Left ventricle myocardium superior (tissue), 1 donor: ENCODE data around the gene NGB. TPM values are rescaled to one million over a fixed set of nuclear protein-coding genes. Genes with fewer than 3 reads are reported as not detected.
A peak's percentile ranks its signal among the peaks of the same experiment; 100 is the strongest.
"Not testable (repeated sequence)": the region's sequence is repeated elsewhere in the genome, so short reads cannot be mapped to it uniquely, and the experiment has no call there.

Source experiments
- ATAC-seq: fragments of 200-7000 bp; cut with Tn5 transposase; one replicate; pipeline ENCODE4 v1.9.1; 2020; ENCODE audit warnings: mild to moderate bottlenecking, moderate library complexity
- DNase-seq: peaks from one replicate; pipeline ENCODE4 v3.0.0-alpha.2; 2020
- intact Hi-C: fragments of 100-400 bp; cut with micrococcal nuclease; formaldehyde crosslinking; loops from one replicate; pipeline ENCODE4 v1.11.0; 2022
- total RNA-seq: library from RNA; stranded (reverse); fragmentation: NEBNext Ultra II Directional; extraction: Animal tissue kit (Norgen Biotek cat#: 25700); gene quantifications from one replicate; pipeline ENCODE4 v1.2.1, GENCODE V29; 2021
- donor health status: DM: no; HTN: yes; CAD: no; lungs with severe emphysema.

NGB gene
- total RNA-seq, 1 donor from 2014 or later: not detected

DNA sequence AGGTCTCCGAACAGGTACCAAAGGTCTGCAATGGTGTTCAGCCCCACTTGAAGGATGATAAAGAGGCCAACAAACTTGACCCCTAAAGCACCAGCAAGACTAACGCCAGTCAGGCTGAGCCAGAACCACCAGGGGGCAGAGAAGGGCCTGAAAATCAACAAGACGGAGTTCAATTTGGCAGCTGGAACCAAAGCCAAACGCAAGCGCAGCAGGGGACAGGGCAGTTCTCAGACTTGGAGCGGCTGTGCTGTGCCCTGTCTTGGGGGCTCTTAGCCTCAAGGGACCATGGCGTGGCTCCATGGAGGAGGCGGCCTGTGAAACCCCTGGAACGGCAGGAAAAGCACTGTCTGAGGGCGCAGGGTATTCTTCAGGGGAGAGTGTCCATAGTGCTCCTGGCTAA is 30.1 kb upstream of the NGB start:
- intact Hi-C loops: no loop called here
- peak; percentile 77 for DNase-seq
- ATAC-seq: peak; percentile 82

DNA sequence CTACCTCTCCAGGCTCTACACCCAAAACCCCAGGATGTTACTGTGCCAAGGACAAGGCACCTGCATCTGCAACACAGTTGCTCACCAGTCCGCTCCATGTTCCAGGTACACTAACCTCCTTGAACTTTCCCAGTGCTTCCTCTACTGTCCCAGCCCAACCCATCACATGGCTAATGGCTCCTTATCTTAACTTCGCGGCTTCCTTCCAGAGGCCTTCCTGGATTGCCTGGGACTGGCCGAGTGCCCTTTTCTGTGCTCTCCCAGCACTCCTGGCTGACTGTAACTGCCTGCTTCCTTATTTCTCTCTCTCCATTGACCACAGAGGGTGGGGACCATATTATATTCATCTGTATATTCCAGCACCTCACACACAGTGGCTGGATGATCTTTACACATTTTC is 28.8 kb upstream of the NGB start:
- ATAC-seq (no peak), DNase-seq (no peak)
- intact Hi-C loops: no loop called here

DNA sequence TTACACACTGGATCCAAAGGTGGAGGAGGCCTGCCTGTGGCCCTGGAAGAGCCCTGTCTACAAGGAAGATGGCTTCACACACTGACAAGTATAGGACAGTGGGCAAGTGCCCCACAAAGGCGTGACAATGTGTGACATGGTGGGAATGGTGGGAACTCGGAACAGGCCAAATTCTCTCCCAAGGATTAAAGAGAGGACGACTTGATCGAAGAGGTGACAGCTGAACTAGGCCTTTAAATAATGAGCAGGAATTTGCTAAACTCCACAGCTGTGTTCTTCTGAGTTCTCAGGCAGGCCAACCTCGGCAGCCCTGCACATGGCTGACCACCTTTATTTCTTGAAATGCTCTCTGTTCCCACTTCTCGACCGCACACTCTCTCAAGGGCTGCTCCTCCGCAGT is 25.9 kb upstream of the NGB start:
- intact Hi-C loops: no loop called here
- no peak for DNase-seq
- ATAC-seq: no peak

DNA sequence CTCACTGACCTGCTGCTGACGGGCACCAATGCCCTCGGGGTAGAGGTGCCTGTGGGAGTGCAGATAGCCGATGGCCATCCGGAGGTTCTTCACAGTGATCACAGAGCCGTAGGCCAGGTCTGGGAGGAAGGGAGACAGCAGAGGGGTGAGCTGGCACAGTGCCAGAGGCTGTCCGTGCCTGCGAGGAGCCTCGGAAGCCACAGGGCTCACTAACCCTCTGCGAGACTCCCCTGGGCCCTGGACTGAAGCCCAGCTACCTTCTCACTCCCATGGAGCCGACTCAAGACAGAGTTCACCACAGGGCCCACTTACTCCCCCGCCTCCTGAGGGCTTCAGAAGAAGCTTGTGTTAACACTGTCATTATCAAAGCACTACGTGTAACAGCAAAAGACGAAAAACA is 25.1 kb upstream of the NGB start:
- no peak for DNase-seq
- ATAC-seq: no peak
- intact Hi-C loops: no loop called here

DNA sequence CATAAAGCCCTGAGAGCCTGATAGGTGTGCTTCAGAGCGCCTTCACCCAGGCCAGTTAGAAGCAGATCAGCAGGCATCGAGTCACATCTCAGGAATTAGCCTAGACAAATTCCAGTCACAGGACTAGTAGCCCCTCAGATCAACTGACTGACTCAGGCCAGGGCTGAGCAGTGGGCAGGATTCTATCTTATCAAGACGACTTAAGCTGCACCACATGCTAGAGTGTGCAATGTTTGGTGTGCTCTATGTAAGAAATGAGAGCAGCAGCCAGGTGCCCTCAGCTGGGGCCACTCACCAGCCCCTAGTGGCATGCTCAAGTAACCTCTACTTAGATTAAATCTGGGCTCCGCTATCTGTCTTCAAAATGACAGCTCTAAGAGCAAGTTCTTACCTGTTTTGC is 19.7 kb upstream of the NGB start:
- intact Hi-C loops: no loop called here
- ATAC-seq (no peak), DNase-seq (no peak)

DNA sequence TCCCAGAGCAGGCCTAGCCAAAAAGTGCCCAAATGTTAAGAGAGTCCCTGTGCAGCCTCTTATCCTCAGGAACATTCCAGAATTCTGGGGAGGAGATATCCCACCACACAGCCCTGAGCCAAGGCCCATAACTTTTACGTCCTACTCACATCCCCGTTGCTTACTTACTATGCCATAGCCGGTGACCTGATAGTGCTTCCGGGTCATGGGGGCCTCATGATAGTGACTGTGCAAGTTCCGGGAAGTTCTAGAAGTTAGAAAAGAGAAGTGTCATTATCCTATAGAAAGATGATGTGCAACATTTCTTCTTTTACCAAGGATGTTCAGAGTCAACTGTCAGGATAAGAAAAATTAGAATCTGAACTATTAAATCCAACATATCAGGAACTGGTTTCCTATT is 15.6 kb upstream of the NGB start:
- no peak for DNase-seq
- intact Hi-C loops: no loop called here
- ATAC-seq: no peak

DNA sequence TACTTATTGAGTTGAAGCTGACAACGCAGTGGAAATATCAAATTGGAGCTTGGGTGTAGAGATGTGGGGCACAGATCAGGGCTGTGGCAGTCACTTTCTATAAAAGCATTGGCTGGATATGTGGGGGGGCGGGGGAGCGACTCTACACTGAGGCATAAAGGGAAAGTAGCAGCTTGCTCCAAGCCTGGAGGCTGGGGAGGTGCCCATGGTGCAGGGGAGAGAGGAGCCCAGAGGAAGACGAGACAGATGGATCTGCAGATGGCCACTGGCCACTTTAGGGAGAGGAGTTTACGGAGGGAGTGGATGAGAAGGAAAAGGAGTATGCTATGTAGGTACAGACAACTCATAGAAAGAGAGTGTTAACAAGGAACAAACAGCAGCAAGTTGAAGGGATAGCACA is 13.5 kb upstream of the NGB start:
- DNase-seq (no peak), ATAC-seq (no peak)
- intact Hi-C loops: no loop called here

DNA sequence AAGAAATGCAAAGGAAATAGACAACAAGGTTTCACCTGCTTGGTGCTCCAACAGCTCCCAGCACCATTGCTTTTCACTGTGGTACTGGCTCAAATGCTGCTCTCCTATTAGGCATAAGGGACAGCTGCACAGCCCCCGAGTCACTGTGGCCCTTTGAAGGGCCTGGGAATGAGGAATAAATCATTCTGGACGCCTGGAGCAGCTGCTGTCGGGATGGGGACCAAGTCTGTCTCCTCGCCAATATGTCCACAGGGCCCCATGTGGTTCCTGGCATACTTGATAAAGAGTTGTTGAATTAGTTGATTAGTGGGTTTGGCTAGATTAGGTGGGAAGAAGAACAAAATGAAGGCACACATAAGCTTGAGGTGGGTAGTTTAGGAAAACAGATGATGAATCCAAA is 13.1 kb upstream of the NGB start:
- DNase-seq: no peak
- intact Hi-C loops: no loop called here
- no peak for ATAC-seq

DNA sequence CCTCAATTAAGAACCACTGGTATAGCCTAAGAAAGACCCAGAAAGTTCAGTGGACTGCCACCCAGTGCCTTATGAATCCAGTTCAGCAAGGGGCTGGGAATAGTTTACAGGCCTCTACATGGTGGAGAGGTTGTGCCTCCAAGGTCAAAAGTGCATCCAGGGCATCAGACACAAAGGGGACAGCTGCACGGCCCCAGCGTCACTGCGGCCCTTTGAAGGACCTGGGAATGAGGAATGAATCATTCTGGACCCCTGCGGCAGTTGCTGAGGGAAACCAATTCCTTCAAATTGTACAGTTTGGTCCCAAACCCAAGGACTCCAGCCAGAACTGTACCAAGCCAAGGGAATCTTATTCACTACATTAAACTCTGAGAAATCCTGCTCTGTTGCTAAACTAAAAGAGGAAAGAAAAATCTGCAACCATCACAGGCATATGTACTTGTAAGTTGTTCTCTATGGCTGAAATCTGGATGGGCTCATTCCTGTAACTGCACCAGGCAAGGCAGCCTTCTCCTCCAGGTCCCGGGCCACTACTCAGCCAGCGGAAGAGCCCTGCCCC is 10.9 kb upstream of the NGB start:
- intact Hi-C loops: no loop called here
- no peak for ATAC-seq
- DNase-seq: no peak

DNA sequence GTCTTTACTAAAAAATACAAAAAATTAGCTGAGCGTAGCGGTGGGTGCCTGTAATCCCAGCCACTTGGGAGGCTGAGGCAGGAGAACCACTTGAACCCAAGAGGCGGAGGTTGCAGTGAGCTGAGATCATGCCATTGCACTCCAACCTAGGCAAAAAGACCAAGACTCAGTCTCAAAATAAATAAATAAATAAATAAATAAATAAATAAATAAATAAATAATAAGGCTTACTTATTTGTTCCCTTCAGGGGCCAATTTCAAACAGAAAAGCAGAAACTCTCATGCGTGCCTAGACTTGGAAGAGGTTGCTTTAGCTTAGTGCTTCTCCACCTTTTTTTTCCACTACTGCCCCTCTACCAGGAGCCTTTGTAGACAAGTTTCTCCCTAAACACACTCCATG is 9.9 kb upstream of the NGB start:
- ATAC-seq, intact Hi-C loops, DNase-seq: not testable (repeated sequence)

DNA sequence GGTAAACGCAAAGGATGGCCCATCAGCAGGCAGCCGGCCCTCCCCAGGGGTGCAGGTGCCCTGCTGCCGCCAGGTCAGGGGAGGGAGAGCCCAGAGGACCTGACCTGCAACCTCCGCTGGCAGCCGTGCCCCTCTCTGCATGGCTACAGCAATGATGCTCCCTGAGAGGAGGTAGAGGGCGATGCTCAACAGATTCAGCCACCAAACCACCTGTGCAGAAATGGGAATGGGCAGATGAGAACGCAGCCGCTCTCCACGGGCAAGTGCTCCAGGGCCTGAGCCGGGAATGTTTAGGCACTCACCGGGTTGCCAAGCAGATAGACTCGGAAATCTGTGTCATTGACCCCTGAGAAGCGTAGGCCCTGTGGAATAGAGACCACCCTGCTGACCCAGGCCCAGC is 8.7 kb upstream of the NGB start:
- intact Hi-C loops: no loop called here
- ATAC-seq: no peak

DNA sequence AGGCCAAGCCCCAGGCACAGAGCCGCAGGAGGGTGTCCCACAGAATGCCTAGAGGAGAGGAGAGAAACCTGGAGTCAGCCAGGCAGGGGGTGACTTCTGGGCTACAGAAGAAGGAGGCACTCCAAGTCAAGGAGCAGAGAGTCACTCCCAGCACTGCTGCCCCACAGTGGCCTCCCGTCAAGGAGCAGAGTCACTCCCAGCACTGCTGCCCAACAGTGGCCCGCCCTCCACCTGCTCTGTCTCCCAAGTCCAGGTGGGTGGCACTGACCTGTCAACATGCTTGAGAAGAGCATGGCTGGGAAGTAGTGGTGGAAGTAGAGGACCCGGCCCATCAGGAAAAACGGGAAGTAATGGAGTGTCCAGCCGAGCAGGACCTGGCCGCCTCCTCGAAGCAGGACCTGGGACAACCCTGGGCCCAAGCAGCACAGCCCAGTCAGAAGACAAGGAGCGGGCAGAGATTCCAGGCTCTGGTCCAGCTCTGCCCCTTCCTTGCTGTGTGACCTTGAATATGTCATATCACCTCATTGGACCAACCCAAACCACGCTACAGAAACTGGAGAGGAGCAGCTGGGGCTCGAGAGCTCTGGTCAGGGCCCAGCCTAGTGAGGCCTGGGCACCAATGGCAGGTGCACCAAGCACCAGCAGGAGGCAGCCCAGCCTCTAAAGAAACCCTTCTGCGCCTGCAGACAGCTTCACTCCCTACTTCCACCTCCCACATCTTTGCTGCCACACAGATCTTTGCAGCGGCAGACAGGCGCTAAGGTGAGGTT is 7.6 kb upstream of the NGB start:
- ATAC-seq (no peak), DNase-seq (no peak)
- intact Hi-C loops: no loop called here

More for the DNA sequence above, 8.7 kb upstream of the NGB start:
- no peak for DNase-seq

DNA sequence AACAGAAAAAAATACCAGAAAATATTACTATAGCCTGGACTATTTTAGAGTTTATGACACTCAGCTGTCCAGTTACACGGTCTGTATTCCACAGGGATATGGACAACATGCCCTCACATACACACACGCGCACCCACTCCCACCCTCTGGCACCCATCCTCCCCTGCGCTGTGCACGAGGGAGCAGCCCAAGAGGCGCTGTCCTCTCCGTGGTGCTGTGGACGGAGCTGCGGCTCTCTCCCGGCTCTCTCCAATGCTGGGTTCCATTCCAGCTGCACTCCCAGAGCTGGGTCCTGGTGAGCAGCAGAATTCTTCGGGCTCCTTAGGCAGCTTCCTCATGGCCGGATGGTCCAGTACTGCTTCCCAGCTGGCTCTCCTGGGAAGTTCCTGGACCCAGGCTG is 6.0 kb upstream of the NGB start:
- intact Hi-C loops: no loop called here
- DNase-seq: no peak
- no peak for ATAC-seq

DNA sequence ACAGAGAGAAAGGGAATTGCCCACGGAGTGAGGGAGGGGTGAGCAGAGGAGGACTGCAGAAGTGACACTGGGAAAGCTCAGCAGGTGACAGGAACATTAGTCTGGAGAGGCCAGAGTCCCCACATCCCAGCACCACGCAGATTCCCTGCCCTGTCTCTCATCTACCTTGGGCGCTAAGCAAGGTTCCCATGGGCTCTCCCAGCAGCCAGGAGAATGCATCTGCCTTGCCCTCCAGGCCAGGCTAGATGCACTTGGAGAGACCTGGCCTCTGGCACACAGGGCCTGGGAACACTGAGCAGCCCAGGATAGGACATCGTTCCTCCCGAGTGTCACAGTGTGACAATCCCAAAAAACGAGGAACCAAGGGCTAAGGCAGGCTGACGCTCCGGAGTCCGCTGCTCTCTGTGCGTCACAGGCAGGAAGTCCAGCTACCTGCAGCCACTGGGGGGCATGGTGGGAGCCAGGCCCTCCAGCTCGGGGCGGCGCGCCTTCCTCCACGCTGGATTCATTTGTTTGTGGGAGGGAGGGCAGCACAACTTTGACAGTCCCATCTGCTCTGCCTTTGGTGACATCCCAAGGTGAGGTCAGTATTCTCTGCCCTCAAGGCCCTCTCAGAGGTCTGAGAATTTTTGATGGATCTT is 5.4 kb upstream of the NGB start:
- DNase-seq (no peak), ATAC-seq (no peak)
- intact Hi-C loops: no loop called here

DNA sequence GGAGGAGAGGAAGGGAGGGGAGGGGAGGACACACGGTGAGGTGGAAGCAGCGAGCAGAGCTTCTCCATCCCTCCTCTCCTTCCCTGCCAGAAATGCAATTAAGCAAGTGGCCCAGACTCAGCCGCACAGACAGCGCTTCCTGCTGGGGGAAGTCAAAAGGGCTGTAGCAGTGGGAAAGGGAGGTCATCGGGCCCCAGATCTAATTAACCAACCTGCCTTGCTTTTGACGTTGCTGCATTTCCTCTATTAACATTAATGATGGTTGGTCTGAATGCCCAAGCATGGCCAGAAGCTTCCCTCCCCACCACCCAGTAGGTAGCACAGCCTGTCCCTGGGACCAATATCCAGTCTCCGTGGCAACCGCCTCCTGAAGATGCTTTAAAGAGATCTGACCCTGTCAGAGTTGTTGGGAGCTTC is 4.6 kb upstream of the NGB start:
- DNase-seq (no peak), ATAC-seq (no peak)
- intact Hi-C loops: no loop called here

DNA sequence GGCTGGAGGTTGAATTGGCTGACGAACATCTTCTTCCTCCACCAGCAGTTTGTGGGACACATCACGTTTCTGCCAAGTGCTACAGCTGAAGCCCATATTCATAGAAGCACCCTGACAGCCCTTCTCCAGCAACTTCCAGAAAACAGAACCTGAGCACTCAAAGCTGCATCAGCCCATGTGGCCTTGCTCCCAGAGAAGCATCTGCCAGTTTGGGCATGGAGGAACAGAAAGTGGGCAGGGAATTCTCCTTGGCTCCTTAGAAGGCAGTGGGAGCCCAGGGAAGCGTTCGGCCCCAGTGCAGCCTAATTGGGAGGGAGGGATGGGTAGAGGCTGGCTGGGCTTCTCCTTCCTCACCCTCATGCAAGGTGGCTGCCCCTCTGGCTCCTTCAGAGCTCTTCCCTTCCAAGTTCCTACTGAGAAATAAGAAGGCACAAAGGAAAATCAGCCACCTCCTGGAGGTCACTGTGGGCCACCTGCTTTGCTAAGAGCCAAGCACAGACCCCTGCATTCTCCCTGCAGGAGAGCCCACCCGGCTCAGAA is 4.1 kb upstream of the NGB start:
- intact Hi-C loops: no loop called here
- DNase-seq: no peak
- no peak for ATAC-seq

DNA sequence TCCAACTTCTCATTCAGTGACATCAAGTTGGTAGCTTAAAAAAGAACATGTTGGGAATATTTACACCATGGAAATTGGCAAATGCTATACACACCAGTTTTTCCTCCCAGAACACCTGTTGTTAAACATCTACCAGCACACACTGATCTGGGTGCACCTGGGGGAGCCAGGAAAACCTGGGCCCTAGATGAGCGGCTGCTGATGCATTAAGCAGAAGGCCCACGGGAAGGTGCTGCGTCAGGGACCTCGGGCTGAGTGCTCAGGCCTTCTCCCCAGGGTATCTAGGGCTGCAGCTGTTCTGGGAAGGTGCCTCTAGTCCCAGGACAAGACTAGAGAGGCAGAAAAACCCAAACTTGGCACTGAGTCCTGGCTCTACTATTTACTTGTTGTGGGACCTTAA is 2.8 kb upstream of the NGB start:
- intact Hi-C loops: no loop called here
- ATAC-seq (no peak), DNase-seq (no peak)

DNA sequence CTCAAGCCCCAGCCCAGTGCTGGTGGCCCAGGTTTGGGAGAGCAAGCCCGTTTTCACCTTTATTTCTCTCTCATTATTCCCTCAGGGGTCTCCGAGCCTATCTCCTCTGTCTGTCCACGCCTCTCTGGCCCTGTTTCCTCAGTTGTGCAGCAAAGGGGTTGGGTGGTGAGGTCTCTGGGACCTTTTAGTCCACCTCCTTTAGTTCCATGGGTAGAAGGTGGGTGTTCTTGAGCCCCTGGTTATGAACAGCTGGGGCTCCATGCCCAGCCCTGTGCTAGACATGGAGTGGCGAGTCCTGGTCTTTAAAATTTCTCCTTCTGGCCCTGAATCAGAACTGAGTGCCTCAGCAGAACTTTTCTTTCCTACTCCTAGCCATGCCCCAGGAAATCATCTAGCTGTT is 1.3 kb upstream of the NGB start:
- DNase-seq (no peak), ATAC-seq (no peak)
- intact Hi-C loops: no loop called here

DNA sequence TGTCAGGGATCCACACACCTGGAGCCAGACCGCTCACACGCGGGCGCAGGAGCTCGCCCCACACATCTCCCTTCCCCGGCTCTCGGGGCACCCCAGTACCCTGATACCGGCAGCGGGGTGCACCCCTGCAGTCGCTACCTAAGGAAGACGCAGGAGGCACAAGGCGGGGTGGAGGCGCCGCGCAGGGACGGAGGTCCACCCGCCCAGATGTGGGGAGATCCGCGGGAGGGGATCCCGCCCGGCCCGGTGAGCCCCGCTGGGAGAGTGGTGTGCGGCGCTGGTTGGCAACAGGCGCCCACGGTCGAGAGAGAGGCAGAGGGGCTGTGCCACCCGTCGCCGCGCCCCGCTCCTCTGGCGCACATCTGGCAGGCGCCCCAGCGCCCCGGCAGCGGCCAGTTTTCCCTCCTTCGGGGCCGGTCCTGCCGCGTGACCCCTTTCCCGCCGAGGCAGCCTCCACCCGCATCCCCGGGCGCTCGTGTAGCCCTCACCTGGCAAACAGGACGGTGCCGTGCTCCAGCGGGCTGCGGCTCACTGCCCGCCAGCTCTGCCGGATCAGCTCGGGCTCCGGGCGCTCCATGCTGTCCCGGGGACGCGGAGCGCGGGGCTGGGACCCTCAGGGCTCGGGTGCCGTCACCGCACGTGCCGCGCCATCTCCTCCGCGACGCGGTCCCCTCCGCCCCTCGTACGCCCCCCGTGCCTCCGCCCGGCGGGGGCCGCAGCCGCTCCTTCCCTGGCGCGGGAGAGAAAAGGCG is 469 bp downstream of the NGB start:
- no peak for DNase-seq
- intact Hi-C loops: no loop called here

DNA sequence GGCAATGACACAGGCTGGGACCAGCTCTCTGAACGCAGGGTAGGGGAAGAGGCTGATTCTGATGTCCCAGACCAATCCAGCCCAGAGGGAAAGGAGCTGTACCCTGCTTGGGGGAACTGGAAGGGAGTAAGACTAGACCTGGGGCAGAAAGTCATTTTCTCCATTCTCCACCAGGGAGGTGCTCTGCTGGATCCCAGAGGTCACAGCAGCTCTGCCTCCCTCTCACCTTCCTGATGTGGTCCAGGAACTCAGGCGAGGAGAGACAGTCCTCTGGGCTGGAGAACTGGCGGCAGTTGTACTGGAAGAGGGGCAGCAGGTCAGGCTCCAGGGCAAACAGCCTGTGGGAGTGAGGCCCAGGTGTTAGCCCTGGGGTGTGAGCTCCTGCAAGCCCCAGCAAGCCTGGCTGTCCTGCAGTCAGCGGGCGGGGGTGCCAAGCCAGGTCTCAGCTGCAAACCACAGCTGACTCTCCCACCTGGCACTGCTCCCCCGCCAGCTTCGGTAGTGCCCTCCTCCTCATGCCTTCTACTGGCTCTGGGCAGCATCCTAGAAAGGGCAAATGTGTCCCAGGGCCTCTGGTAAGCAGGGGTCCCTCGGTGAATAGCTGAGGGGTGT is 1.9 kb downstream of the NGB start:
- no peak for ATAC-seq
- no peak for DNase-seq
- intact Hi-C loops: no loop called here

More for the DNA sequence above, 469 bp downstream of the NGB start:
- ATAC-seq: no peak
